ENCODE results near the gene H6PD. TPM values are rescaled to one million over a fixed set of nuclear protein-coding genes. Genes with fewer than 3 reads are reported as not detected.

The H6PD gene
- total RNA-seq, 2 experiments from 2014 or later: 7.5 to 7.8 TPM

GRCh38 chr1:9291914-9292360, 57.4 kb downstream of the H6PD start:
- ChIA-PET CTCF (interaction anchor here (0.9 to 5.9 kb wide), 5 partner anchors 21 to 203 kb away, joined by 3 to 129 read pairs (median 4); no protein-coding TSS in a partner anchor), POLR2A (interaction anchor here (0.5 to 1.4 kb wide), 3 partner anchors 12 to 249 kb away, joined by 3 to 4 read pairs (median 3); no protein-coding TSS in a partner anchor)
- no peak for ATAC-seq
- H3K4me1 Mint-ChIP-seq (ENCODE audit: low read depth): peaks cover 14% of the 10 kb centered on the region
- DNase-seq: no peak
- H3K4me3 Mint-ChIP-seq: peak overlapping the region; percentile 30
- intact Hi-C loops (cut with micrococcal nuclease): no loop called here
- peaks cover 2% of the 10 kb centered on the region for H3K27me3 Mint-ChIP-seq
- H3K27ac Mint-ChIP-seq: no peak overlapping the region
- H3K9me3 Mint-ChIP-seq: peaks cover 10% of the 10 kb centered on the region
- peaks cover 2% of the 10 kb centered on the region for H3K36me3 Mint-ChIP-seq (ENCODE audit: low read depth)
- TF ChIP-seq, protein P1, sequence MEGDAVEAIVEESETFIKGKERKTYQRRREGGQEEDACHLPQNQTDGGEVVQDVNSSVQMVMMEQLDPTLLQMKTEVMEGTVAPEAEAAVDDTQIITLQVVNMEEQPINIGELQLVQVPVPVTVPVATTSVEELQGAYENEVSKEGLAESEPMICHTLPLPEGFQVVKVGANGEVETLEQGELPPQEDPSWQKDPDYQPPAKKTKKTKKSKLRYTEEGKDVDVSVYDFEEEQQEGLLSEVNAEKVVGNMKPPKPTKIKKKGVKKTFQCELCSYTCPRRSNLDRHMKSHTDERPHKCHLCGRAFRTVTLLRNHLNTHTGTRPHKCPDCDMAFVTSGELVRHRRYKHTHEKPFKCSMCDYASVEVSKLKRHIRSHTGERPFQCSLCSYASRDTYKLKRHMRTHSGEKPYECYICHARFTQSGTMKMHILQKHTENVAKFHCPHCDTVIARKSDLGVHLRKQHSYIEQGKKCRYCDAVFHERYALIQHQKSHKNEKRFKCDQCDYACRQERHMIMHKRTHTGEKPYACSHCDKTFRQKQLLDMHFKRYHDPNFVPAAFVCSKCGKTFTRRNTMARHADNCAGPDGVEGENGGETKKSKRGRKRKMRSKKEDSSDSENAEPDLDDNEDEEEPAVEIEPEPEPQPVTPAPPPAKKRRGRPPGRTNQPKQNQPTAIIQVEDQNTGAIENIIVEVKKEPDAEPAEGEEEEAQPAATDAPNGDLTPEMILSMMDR (IDR thresholded peaks at IDR 0.05): no peak

DNA sequence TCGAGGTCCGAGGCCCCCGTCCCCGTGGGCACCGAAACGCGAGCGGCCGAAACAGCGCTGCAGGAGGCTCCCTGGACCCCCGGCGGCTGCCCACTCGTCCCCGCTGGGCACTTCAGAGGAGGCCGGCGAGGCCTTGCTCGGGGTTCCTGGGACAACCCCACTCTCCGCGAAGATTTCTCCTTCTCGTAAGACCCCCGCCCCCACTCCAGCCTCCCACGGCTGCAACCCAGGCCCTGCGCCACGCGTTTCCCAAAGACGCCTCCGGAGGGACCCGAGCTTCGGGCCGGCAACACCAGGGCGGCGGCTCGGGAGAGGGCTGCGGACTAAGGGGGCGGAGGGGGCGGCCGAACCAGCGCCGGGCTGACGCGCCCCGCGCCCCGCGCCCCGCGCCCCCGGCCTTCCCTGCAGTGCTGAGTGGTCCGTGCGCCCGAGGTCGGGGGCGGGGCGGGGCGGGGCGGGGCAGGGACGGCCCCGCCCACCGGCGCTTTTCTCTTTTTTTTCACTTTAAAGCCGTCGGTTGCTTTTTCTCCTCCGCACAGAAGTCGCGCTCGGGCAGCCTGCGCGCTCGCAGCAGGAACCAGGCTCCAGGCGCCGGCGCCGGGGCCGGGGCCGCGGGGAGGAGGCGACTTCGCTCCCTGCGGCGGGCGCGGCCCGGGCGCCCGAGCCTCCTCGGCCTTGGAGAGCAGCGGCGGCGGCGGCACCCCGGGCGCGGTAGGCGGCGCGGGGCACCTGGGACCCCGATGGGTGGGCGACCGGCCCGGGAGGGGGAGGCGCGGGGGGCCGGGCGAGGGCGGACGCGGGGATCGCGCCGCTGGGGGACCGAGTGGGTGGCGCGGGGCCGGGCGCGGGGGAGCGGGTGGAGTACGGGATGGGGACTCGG, 58.0 kb downstream of the H6PD start, which contains the start of gene SPSB1:
SPSB1 (plus strand) TSS at position 534 of the 880 bp plus-strand sequence. CDS start 62,998 bp downstream, outside the sequence.
- intact Hi-C loops (cut with micrococcal nuclease): no loop called here
- TF ChIP-seq, protein P1 (IDR thresholded peaks at IDR 0.05): no peak
- H3K27me3 Mint-ChIP-seq: peaks cover 2% of the 10 kb centered on the region
- peaks cover 10% of the 10 kb centered on the region for H3K9me3 Mint-ChIP-seq
- peaks cover 14% of the 10 kb centered on the region for H3K4me1 Mint-ChIP-seq (ENCODE audit: low read depth)
- ATAC-seq: peak; percentile 57
- peaks cover 2% of the 10 kb centered on the region for H3K36me3 Mint-ChIP-seq (ENCODE audit: low read depth)
- peak; percentile 72 for DNase-seq
- POLR2A ChIA-PET: interaction anchor here (0.5 to 1.4 kb wide), 3 partner anchors 13 to 248 kb away, joined by 3 to 4 read pairs (median 3); no protein-coding TSS in a partner anchor
- peak within 1 kb of the TSS; percentile 30 for H3K4me3 Mint-ChIP-seq
- CTCF ChIA-PET: interaction anchor here (0.9 to 5.9 kb wide), 5 partner anchors 22 to 202 kb away, joined by 3 to 129 read pairs (median 4); no protein-coding TSS in a partner anchor
- H3K27ac Mint-ChIP-seq: no peak within 1 kb of the TSS

DNA sequence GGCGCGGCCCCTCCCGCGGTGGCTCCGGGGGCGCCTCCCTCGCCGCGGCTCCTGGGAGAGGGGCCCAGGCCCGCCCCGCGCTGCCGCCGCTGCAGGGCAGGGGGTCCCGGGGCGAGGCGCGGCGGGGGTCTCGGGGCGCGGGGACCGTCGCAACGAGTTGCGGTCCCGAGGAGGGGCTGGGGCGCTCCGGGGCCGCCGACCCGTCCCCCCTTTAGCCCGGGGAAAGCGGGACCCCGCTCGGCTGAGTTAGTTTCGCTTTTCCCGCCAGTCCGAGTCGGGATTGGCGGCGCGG, 58.6 kb downstream of the H6PD start:
- Mint-ChIP-seq H3K27ac (no peak overlapping the region), H3K4me1 (ENCODE audit: low read depth) (peaks cover 14% of the 10 kb centered on the region), H3K4me3 (no peak overlapping the region), H3K27me3 (peaks cover 2% of the 10 kb centered on the region), H3K36me3 (ENCODE audit: low read depth) (peaks cover 2% of the 10 kb centered on the region), H3K9me3 (peaks cover 8% of the 10 kb centered on the region)
- ChIA-PET POLR2A (no interaction called here), CTCF (no interaction called here)
- TF ChIP-seq, protein P1 (IDR thresholded peaks at IDR 0.05): no peak
- intact Hi-C loops (cut with micrococcal nuclease): no loop called here
- no peak for ATAC-seq
- no peak for DNase-seq

GRCh38 chr1:9293533-9294404, 59.2 kb downstream of the H6PD start:
- ATAC-seq (peak; percentile 18), DNase-seq (peak; percentile 37)
- peaks cover 2% of the 10 kb centered on the region for H3K27me3 Mint-ChIP-seq
- TF ChIP-seq, protein P1 (IDR thresholded peaks at IDR 0.05): no peak
- no peak overlapping the region for H3K4me3 Mint-ChIP-seq
- peaks cover 4% of the 10 kb centered on the region for H3K9me3 Mint-ChIP-seq
- CTCF ChIA-PET: no interaction called here
- peaks cover 2% of the 10 kb centered on the region for H3K36me3 Mint-ChIP-seq (ENCODE audit: low read depth)
- POLR2A ChIA-PET: no interaction called here
- intact Hi-C loops (cut with micrococcal nuclease): no loop called here
- peaks cover 14% of the 10 kb centered on the region for H3K4me1 Mint-ChIP-seq (ENCODE audit: low read depth)
- H3K27ac Mint-ChIP-seq: no peak overlapping the region
